Hepatocyte (in vitro differentiated cells): ENCODE data around the gene MUSK.
"Not testable (repeated sequence)": the region's sequence is repeated elsewhere in the genome, so short reads cannot be mapped to it uniquely, and the experiment has no call there.

ENCODE experiments used
- CTCF ChIP-seq: fragments of 200-600 bp; sonication (generic); IDR thresholded peaks from 2 replicates; pipeline ENCODE4 v1.5.1; 2016; ENCODE audit warnings: antibody characterized with exemption, mild to moderate bottlenecking; ENCODE audit not compliant: poor library complexity
- EZH2phosphoT487 ChIP-seq: fragments of 200-600 bp; sonication (generic); IDR thresholded peaks from one replicate; pipeline ENCODE4 v1.6.1; 2018; ENCODE audit warnings: antibody characterized with exemption, mild to moderate bottlenecking, low read depth, moderate library complexity; ENCODE audit not compliant: unreplicated experiment, severe bottlenecking

- not testable (repeated sequence) for TF ChIP-seq CTCF, EZH2phosphoT487
These were observed 157.8 kb downstream of the MUSK start for GRCh38 chr9:110826400-110826799.
